Suprapubic skin (tissue), 4 donors: Measurements from ENCODE around the gene CCDC137. TPM values are rescaled to one million over a fixed set of nuclear protein-coding genes. Genes with fewer than 3 reads are reported as not detected.
A peak's percentile ranks its signal among the peaks of the same experiment; 100 is the strongest.
"Not testable (repeated sequence)": the region's sequence is repeated elsewhere in the genome, so short reads cannot be mapped to it uniquely, and the experiment has no call there.

Experiments
- DNase-seq, 2 donors: peaks; one replicate each; pipeline ENCODE4 v3.0.0-alpha.2; 2019; ENCODE audit warnings: low spot score in 2 of 2
- H3K27ac ChIP-seq: fragments of 200-600 bp; sonication (generic); one replicate; pipeline ENCODE4 v1.5.1; 2019
- H3K27me3 ChIP-seq: fragments of 200-600 bp; sonication (generic); one replicate; pipeline ENCODE4 v1.5.1; 2019
- H3K36me3 ChIP-seq: fragments of 200-600 bp; sonication (generic); one replicate; pipeline ENCODE4 v1.5.1; 2019
- H3K4me1 ChIP-seq: fragments of 200-600 bp; sonication (generic); one replicate; pipeline ENCODE4 v1.5.1; 2019
- H3K4me3 ChIP-seq: fragments of 200-600 bp; sonication (generic); one replicate; pipeline ENCODE4 v1.5.1; 2019; ENCODE audit warnings: mild to moderate bottlenecking
- H3K9me3 ChIP-seq: fragments of 200-600 bp; sonication (generic); one replicate; pipeline ENCODE4 v1.5.1; 2019
- CTCF ChIP-seq, 2 donors: fragments of 200-600 bp in 1 of 2; fragments of 450-650 bp in 1 of 2; sonication (generic) in 1 of 2; IDR thresholded peaks; one replicate each; pipeline ENCODE4 v1.5.1; 2016 to 2019; ENCODE audit warnings: antibody characterized with exemption in 2 of 2, mild to moderate bottlenecking in 1 of 2, moderate library complexity in 1 of 2
- EP300 ChIP-seq: sonication (generic); formaldehyde crosslinking; IDR thresholded peaks from one replicate; pipeline ENCODE4 v1.6.1; 2017; ENCODE audit warnings: antibody characterized with exemption
- POLR2A ChIP-seq, 2 donors: fragments of 450-650 bp; IDR thresholded peaks; one replicate each; pipeline ENCODE4 v1.6.1; 2017; ENCODE audit warnings: antibody characterized with exemption in 2 of 2, mild to moderate bottlenecking in 2 of 2, moderate library complexity in 2 of 2
- POLR2AphosphoS5 ChIP-seq, 3 donors: sonication (generic); formaldehyde crosslinking; IDR thresholded peaks; one replicate each; pipeline ENCODE4 v1.6.1; 2017; ENCODE audit warnings: antibody characterized with exemption in 3 of 3
- WGBS: methylation state at CpG from one replicate; pipeline ENCODE4 v1.1.5; 2018; 5-methylcytosine and 5-hydroxymethylcytosine counted together
- total RNA-seq, 4 donors: library from RNA; depleted of rRNA; stranded (reverse); fragments of >200 nt; gene quantifications; one replicate each; pipeline ENCODE4 v1.1.0, GENCODE V29; 2016

Gene CCDC137
- total RNA-seq, result 10 to 100 TPM; 14.9 to 29.8 (median 24.5) TPM

GRCh38 chr17:81666342-81667191, at the start of gene CCDC137, which contains the start of gene OXLD1:
CCDC137 (plus strand) TSS chr17:81666737; CDS start chr17:81666767, 30 bp downstream.
OXLD1 (minus strand) TSS chr17:81666605; CDS start chr17:81666577, 28 bp downstream.
- Histone ChIP-seq H3K27ac (peak within 1 kb of the TSS; percentile 94), H3K4me3 (peak within 1 kb of the TSS; percentile 99), H3K27me3 (no peaks in the 10 kb centered on the region), H3K9me3 (no peaks in the 10 kb centered on the region), H3K36me3 (peaks cover 28% of the 10 kb centered on the region), H3K4me1 (peaks cover 48% of the 10 kb centered on the region)
- peak; percentile 97 for DNase-seq
- TF ChIP-seq CTCF (IDR thresholded peaks at IDR 0.05) (no peak), POLR2A (IDR thresholded peaks at IDR 0.05) (peak; percentile 57 to 78), POLR2AphosphoS5 (IDR thresholded peaks at IDR 0.05) (peak; percentile 78 to 94 (median 79))
- 0% methylated on average over 33 of the region's 96 CpGs for WGBS

- peaks cover 7% of the 10 kb centered on the region for H3K4me1 ChIP-seq
- no peaks in the 10 kb centered on the region for H3K9me3 ChIP-seq
- H3K4me3 ChIP-seq, result no peak overlapping the region
- H3K36me3 ChIP-seq, result peaks cover 61% of the 10 kb centered on the region
- peak in 1 of 2 donors; percentile 59 for DNase-seq
- H3K27ac ChIP-seq, result no peak overlapping the region
- TF ChIP-seq EP300 (no peak), POLR2A (IDR thresholded peaks at IDR 0.05) (no peak), CTCF (IDR thresholded peaks at IDR 0.05) (no peak), POLR2AphosphoS5 (IDR thresholded peaks at IDR 0.05) (no peak)
- WGBS, result 46% methylated on average over 6 of the region's 7 CpGs
- H3K27me3 ChIP-seq, result no peaks in the 10 kb centered on the region
Observed at GRCh38 chr17:81616877-81617276, 49.7 kb upstream of the CCDC137 start.

GRCh38 chr17:81618307-81618706, 48.2 kb upstream of the CCDC137 start:
- H3K4me3 ChIP-seq, H3K27me3 ChIP-seq, DNase-seq, H3K4me1 ChIP-seq, H3K27ac ChIP-seq, H3K9me3 ChIP-seq: not testable (repeated sequence)
- H3K36me3 ChIP-seq, result peaks cover 62% of the 10 kb centered on the region
- no CpG with 5 or more reads among the region's 36 CpGs for WGBS

- H3K4me1 ChIP-seq, result no peaks in the 10 kb centered on the region
- no peak overlapping the region for H3K27ac ChIP-seq
- no peak overlapping the region for H3K4me3 ChIP-seq
- no peak for DNase-seq
- peaks cover 88% of the 10 kb centered on the region for H3K36me3 ChIP-seq
- H3K27me3 ChIP-seq, result no peaks in the 10 kb centered on the region
- 76% methylated on average over 6 of the region's 11 CpGs for WGBS
- H3K9me3 ChIP-seq, result no peaks in the 10 kb centered on the region
- TF ChIP-seq POLR2AphosphoS5 (IDR thresholded peaks at IDR 0.05), result no peak
- TF ChIP-seq CTCF (IDR thresholded peaks at IDR 0.05), result no peak
- no peak for TF ChIP-seq POLR2A (IDR thresholded peaks at IDR 0.05)
- TF ChIP-seq EP300, result no peak
Observed at GRCh38 chr17:81621494-81622130, 44.9 kb upstream of the CCDC137 start.

- DNase-seq, result no peak
- H3K4me3 ChIP-seq, result no peak overlapping the region
- no peaks in the 10 kb centered on the region for H3K27me3 ChIP-seq
- no peak overlapping the region for H3K27ac ChIP-seq
- no peaks in the 10 kb centered on the region for H3K9me3 ChIP-seq
- 85% methylated on average over 8 of the region's 8 CpGs for WGBS
- TF ChIP-seq EP300 (no peak), POLR2AphosphoS5 (IDR thresholded peaks at IDR 0.05) (no peak), CTCF (IDR thresholded peaks at IDR 0.05) (no peak), POLR2A (IDR thresholded peaks at IDR 0.05) (no peak)
- peaks cover 46% of the 10 kb centered on the region for H3K36me3 ChIP-seq
- peaks cover 17% of the 10 kb centered on the region for H3K4me1 ChIP-seq
Observed at GRCh38 chr17:81630274-81630673, 36.3 kb upstream of the CCDC137 start.
